GM21367 (cell line): ENCODE data around the gene LZTR1.

Source experiments
- ATAC-seq: cut with Tn5 transposase; IDR thresholded peaks from one replicate; pipeline ENCODE4 v1.9.1; 2021; ENCODE audit not compliant: unreplicated experiment

LZTR1 gene

GRCh38 chr22:20949698-20950183 is 32.4 kb upstream of the LZTR1 start:
- ATAC-seq: no peak

- no peak for ATAC-seq
These were observed 30.8 kb upstream of the LZTR1 start for GRCh38 chr22:20951151-20951931.

DNA sequence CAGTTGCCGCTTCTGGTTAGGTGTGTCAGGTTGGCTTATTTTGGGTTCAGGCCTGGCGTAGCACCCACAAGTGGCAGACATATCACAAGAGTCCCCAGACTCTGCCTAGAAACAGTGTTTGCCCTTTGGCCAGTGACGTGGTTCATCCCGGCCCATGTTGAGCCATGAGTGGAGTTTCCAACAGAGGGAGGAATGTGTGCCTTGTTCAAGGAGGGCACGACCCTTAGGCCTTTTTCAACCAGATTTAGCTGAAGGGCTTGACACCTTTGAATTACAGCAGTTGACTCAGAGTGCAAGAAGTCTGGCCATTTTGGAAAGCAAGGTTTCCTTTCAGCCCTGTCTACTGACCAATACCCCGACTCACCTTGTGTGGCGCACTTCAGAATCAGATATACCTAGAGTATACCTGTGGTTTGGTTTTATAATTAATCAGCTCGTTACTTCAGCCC is 30.1 kb upstream of the LZTR1 start:
- ATAC-seq: no peak

GRCh38 chr22:20952544-20953341 is 29.4 kb upstream of the LZTR1 start:
- no peak for ATAC-seq

DNA sequence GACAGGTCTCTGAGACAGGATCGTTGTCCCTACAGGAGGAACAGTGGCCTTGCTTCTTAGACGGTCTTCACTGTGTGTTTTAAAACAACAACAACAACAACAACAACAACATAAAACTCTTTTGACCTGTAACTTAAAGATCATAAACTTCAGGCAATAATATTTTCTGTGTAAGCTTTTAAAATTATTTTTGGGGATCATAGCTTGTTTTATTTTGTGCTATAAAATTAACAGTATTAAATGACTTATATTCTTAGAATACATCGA is 28.8 kb upstream of the LZTR1 start:
- no peak for ATAC-seq

DNA sequence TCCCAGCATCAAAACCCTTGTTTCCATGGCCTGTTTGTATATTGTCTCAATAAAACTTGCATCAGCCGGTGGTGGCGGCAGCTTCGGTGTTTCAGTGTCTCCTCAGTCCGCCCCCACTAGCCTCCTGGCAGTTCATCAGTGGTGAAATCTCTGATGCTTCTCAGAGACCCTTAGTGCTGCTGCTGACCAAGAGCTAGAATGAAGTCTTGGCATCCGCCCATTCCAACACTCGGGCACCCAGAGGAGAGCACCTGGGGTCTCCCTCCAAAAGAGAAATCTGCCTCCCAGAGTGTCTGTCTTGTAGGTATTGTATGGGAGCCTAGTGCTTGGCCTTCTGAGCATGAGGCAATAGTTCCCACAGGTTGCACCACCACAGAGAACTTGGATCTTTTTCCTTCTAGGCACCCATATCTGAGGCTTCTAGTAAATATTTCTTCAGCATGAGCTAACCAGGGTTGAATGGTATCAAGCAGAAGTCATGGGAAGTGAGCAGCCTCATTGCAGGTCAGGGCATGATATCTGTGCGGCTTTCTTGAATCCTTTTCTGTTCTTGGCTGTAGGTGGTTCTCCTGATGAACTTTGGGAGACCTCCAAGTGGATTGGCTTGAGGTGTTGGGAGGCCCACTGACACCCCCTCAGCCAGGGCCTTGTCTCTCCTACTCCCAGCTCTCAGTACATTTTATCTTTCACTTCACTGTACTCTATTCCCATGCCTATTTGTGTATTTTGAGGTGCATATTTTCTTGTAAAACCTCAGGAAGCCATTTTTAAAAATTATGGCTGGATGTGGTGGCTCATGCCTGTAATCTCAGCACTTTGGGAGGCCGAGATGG is 28.2 kb upstream of the LZTR1 start:
- ATAC-seq: no peak

- ATAC-seq: no peak
These were observed 26.5 kb upstream of the LZTR1 start for GRCh38 chr22:20955548-20955947.

DNA sequence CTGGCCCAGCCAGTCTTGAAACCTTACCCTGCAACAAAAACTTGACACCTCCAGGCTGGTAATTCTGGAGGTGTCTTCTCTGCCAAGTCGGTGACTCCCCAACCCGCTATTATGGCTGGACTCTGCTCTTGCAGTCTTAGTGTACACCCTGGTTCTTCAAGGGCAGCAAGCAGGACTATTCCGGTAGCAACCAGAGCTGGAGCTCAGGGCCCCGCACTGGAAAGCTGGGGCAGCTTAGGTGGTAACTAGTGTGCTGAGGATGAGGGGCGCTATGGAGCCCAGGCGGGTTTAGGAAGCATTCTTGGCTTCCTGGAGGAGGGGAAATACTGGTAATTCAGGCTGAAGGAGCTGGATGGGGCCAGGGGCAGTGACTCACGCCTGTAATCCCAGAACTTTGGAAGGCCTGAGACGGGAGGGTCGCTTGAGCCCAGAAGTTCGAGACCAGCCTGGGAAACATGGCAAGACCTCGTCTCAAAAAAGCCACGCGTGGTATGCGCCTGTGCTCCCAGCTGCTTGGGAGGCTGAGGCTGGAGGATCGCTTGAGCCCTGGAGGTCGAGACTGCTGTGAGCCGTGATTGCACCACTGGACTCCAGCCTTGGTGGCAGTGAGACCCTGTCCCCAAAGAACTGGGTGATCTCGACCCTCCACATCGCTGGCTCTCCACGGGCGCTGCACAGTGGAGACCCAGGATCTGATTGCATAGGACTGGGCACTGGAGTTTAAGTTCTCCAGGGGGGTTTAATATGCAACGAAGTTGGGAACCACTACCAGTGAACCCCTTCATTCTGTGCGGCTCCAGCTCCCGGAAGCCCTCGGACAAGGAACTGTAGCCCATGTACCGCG is 25.6 kb upstream of the LZTR1 start:
- no peak for ATAC-seq

DNA sequence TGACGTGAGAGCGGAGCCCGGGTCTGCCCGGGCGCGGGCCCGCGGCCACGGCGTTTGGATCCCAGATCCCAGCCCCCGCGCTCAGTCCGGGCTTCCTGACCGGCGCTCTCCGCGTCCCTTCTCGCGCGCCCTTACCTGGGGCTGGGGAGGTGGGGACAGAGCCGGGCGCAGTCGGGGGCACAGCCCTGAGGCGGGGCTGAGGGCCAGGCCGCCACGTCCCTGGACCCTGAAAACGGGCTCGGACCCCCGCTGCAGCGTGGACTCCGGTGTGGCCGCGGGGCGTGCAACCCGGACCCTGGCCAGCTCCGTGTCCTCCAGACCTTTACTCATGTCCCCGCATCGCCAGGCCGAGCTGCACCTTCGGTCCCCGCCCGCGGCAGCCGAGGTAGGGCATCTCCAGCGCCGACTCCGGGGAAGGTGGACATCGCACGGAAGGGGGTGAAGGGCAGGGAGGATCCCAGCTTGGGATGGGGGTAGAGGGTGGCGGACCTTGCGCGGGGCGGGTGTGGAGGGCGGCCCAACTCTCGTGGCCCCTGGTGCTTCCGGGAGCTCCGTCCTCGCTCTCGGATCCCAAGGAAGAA is 24.9 kb upstream of the LZTR1 start:
- ATAC-seq: no peak

GRCh38 chr22:20957683-20958431 is 24.2 kb upstream of the LZTR1 start:
- no peak for ATAC-seq

DNA sequence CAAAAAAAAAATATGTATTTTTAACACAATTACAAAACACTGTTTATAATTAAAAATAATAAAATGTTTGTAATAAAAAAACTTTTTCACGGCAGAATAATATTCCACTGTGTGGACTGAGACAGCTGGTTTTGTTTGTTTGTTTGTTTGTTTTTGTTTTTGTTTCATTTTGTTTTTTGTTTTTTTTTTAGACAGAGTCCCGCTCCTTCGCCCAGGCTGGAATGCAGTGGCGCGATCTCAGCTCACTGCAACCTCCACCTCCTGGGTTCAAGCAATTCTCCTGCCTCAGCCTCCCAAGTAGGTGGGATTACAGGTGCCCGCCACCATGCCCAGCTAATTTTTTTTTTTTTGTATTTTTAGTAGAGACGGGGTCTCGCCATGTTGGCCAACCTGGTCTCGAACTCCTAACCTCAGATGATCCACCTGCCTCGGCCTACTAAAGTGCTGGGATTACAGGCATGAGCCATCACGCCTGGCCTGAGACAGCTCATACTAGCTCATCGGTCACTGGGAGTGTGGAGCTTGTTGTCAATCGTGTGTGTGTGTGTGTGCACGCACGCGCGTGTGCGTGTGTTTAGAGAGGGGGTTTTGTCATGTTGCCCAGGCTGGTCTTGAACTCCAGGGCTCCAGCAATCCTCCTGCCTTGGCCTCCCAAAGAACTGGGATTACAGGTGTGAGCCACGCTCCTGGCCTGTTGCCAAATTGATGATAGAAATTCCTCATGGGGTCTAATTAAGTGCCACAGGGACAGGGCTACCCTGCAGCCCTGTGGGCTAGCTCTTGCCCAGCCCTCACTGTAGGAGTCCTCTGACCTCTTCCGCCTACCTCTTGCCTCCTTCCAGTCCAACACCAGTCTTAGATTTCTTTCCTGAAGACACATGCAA is 22.3 kb upstream of the LZTR1 start:
- ATAC-seq: no peak

DNA sequence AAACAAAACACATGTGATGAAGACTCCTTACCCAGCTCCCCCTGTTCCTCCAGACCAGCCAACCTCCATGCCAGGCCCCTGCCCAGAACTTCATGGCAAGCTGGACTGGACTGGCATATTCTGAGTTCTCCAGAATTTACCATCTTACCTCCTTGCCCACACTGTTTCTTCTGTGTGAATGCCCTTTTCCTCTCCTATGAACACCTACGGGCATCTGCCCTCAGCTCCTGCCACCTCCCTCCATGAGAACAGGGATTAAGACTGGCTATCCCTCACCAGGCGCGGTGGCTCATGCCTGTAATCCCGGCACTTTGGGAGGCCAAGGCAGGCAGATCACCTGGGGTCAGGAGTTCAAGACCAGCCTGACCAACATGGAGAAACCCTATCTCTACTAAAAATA is 21.5 kb upstream of the LZTR1 start:
- no peak for ATAC-seq

- no peak for ATAC-seq
These were observed 19.6 kb upstream of the LZTR1 start for GRCh38 chr22:20962491-20962945.

DNA sequence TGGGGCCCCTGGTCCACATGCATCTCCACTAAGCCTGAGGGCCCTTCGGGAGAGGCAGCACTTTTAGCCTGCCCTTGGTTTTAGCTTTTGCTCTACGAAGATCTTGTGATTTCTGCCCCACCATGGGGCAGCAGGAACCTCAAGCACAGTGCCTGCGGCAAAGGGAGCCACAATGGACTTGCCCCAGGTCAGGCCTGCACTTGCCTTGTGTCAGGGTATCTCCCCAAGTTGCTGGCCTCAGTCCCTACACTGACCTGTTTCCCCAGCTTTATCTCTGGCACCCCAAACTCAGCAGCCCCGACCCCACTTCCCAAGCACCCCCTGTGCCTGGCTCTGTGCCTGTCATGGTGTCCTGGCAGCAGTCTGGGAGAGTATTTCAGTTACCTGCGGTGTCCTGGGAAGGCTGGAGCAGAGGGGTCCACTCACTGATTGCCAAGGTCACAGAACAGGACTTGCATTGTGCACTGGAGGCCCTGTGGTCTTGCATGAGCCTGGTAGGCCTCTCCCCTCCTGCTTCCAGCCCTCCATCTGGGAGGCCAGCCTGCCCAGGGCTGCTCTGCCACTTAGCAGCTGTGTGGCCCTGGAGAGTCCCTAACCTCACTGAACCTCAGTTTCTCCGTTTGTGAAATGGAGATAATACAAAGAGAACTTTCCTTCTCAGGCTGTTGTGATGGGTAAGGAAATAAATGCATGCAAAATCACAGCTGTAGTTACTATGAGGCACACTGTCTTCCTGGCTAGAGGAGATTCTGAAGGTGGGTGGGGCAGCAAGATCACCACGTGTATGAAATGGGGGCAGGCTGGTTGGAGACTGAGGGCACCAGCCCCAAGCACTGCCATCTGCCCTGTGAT is 18.7 kb upstream of the LZTR1 start:
- ATAC-seq: no peak

- ATAC-seq: no peak
These were observed 17.9 kb upstream of the LZTR1 start for GRCh38 chr22:20964090-20964798.

DNA sequence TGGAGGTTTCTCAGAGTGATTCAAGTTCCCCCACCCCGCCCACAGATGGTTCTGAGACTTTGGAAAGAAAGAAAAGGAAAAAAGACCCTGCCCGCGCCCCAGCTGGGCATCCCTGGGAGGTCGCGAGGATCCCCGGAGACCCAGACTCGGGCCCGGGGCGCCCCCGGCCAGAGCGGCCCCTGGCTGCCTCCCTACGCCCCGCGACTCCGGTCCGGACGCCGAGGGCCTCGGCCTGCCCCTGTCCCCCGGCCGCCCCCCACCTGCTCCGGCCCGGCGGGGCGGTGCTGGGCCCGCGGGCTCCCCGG is 17.3 kb upstream of the LZTR1 start:
- no peak for ATAC-seq
